GM18526 (cell line): ENCODE measurements around the gene SYNGR1.

Source experiments
- POLR2A ChIP-seq: IDR thresholded peaks from 3 replicates; pipeline ENCODE4 v1.6.1; 2011; ENCODE audit not compliant: insufficient read length; ENCODE audit errors: extremely low read depth

Gene SYNGR1

GRCh38 chr22:39405346-39406085 lies 55.7 kb downstream of the SYNGR1 start:
- no peak for TF ChIP-seq POLR2A

- no peak for TF ChIP-seq POLR2A
These were observed 58.4 kb downstream of the SYNGR1 start for GRCh38 chr22:39408173-39408572.

GRCh38 chr22:39408807-39409206 lies 59.0 kb downstream of the SYNGR1 start:
- no peak for TF ChIP-seq POLR2A

GRCh38 chr22:39409516-39410029 lies 59.8 kb downstream of the SYNGR1 start:
- TF ChIP-seq POLR2A: no peak

- no peak for TF ChIP-seq POLR2A
These were observed 60.5 kb downstream of the SYNGR1 start for GRCh38 chr22:39410264-39410663.

- no peak for TF ChIP-seq POLR2A
These were observed 64.6 kb downstream of the SYNGR1 start for GRCh38 chr22:39414377-39414776.

GRCh38 chr22:39414886-39415285 lies 65.1 kb downstream of the SYNGR1 start:
- no peak for TF ChIP-seq POLR2A

GRCh38 chr22:39415506-39415905 lies 65.7 kb downstream of the SYNGR1 start:
- TF ChIP-seq POLR2A: no peak

GRCh38 chr22:39416319-39416718 lies 66.5 kb downstream of the SYNGR1 start:
- TF ChIP-seq POLR2A: no peak

- no peak for TF ChIP-seq POLR2A
These were observed 67.8 kb downstream of the SYNGR1 start for GRCh38 chr22:39417641-39418040.

GRCh38 chr22:39418696-39419095 lies 68.9 kb downstream of the SYNGR1 start:
- TF ChIP-seq POLR2A: no peak

GRCh38 chr22:39419096-39419495 lies 69.3 kb downstream of the SYNGR1 start:
- no peak for TF ChIP-seq POLR2A

- TF ChIP-seq POLR2A: no peak
These were observed 70.1 kb downstream of the SYNGR1 start for GRCh38 chr22:39419911-39420310.

GRCh38 chr22:39421691-39422090 lies 71.9 kb downstream of the SYNGR1 start:
- TF ChIP-seq POLR2A: no peak

GRCh38 chr22:39422101-39422500 lies 72.3 kb downstream of the SYNGR1 start:
- no peak for TF ChIP-seq POLR2A

- no peak for TF ChIP-seq POLR2A
These were observed 72.9 kb downstream of the SYNGR1 start for GRCh38 chr22:39422721-39423120.

- no peak for TF ChIP-seq POLR2A
These were observed 74.2 kb downstream of the SYNGR1 start for GRCh38 chr22:39423976-39424375.
